Transverse colon (tissue), 4 donors: ENCODE data around the gene CALML6. TPM values are rescaled to one million over a fixed set of nuclear protein-coding genes. Genes with fewer than 3 reads are reported as not detected.

Experiments
- DNase-seq: peaks from one replicate; pipeline ENCODE4 v3.0.0-alpha.2; 2019
- H3K27ac ChIP-seq, 4 donors: fragments of 200-600 bp; sonication (generic); 2 replicates each; pipeline ENCODE4 v1.5.1; 2016 to 2018; ENCODE audit warnings: inconsistent platforms in 4 of 4
- H3K27me3 ChIP-seq: fragments of 200-600 bp; sonication (generic); 2 replicates; pipeline ENCODE4 v1.5.1; 2017; ENCODE audit warnings: inconsistent platforms
- H3K36me3 ChIP-seq, 4 donors: fragments of 200-600 bp; sonication (generic); 2 replicates each; pipeline ENCODE4 v1.5.1; 2017 to 2019; ENCODE audit warnings: inconsistent platforms in 4 of 4
- H3K4me1 ChIP-seq, 4 donors: fragments of 200-600 bp; sonication (generic); 2 replicates each; pipeline ENCODE4 v1.5.1; 2017 to 2020; ENCODE audit warnings: inconsistent platforms in 4 of 4
- H3K4me3 ChIP-seq, 4 donors: fragments of 200-600 bp; sonication (generic); 1 replicate in 1 of 4; 2 replicates in 3 of 4; pipeline versions ENCODE4 v1.5.1 to v1.6.1; 2017 to 2019; ENCODE audit warnings: inconsistent platforms in 4 of 4
- H3K9me3 ChIP-seq, 2 donors: fragments of 200-600 bp; sonication (generic); 2 replicates each; pipeline ENCODE4 v1.5.1; 2017 to 2019; ENCODE audit warnings: inconsistent platforms in 2 of 2
- EP300 ChIP-seq: sonication (generic); formaldehyde crosslinking; IDR thresholded peaks from one replicate; pipeline ENCODE4 v1.6.1; 2017; ENCODE audit warnings: antibody characterized with exemption, low read depth
- POLR2A ChIP-seq: fragments of 450-650 bp; IDR thresholded peaks from one replicate; pipeline ENCODE4 v1.6.1; 2016; ENCODE audit warnings: antibody characterized with exemption, mild to moderate bottlenecking, moderate library complexity
- POLR2AphosphoS5 ChIP-seq, 3 donors: sonication (generic); formaldehyde crosslinking; IDR thresholded peaks; one replicate each; pipeline ENCODE4 v1.6.1; 2016; ENCODE audit warnings: antibody characterized with exemption in 3 of 3
- WGBS, 2 donors: methylation state at CpG; one replicate each; pipeline ENCODE4 v1.1.5; 2018; ENCODE audit warnings: low coverage in 1 of 2; 5-methylcytosine and 5-hydroxymethylcytosine counted together
- in situ Hi-C, 4 donors: fragments of 200-750 bp; cut with MboI; loops; one replicate each; pipeline versions ENCODE4 v1.15.0 to v1.15.1; 2017; ENCODE audit warnings: low sequenced_read_pairs in 3 of 4, low pct_ligation_motif_present in 1 of 4, low pct_unique_long_range_greater_than_20kb in 1 of 4
- intact Hi-C: fragments of 100-400 bp; cut with DNase I; formaldehyde crosslinking; loops from one replicate; pipeline ENCODE4 v1.15.1; 2023; ENCODE audit warnings: low total_unique reads
- total RNA-seq, 4 donors: library from RNA; depleted of rRNA; stranded (reverse); fragments of >200 nt; gene quantifications; one replicate each; pipeline ENCODE4 v1.1.0, GENCODE V29; 2016
- TF ChIP-seq, protein P1 (sequence below), 5 experiments: fragments of 200-600 bp in 3 of 5; fragments of 450-650 bp in 2 of 5; sonication (generic) in 3 of 5; IDR thresholded peaks; 1 replicate in 2 of 5; 2 replicates in 3 of 5; pipeline ENCODE4 v1.5.1; 2016 to 2017; ENCODE audit warnings: antibody characterized with exemption in 5 of 5, inconsistent platforms in 3 of 5, mild to moderate bottlenecking in 2 of 5, moderate library complexity in 1 of 5

The CALML6 gene
- total RNA-seq, 4 donors from 2014 or later, result 0.48 TPM; not detected in 3

DNA sequence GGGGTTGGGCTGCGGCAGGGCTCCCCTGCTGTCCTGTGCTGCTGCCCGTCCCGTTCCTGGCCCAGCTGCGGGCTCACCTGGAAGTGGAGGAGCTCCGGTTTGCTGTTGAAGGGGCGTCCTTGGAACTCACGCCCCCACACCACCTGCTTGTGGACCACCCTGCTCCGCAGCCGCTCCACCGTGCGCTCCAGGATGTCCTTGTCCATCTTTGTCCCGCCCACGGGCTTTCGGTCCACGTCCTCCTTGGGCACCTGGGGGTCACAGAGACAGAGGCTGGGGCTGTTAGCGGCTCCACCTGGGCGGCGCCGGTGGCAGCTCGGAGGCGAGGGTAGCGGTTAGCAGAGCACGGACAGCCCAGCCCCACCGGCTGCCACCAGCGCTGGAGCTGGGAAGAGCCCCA, 49.8 kb downstream of the CALML6 start:
- Histone ChIP-seq H3K9me3 (no peaks in the 10 kb centered on the region), H3K27ac (no peak overlapping the region), H3K4me1 (peaks cover 0 to 4% (median 3%) of the 10 kb centered on the region in 4 donors), H3K4me3 (no peak overlapping the region), H3K27me3 (peaks cover 65% of the 10 kb centered on the region), H3K36me3 (no peaks in the 10 kb centered on the region)
- in situ Hi-C loops, result loop anchor here in 2 of 4 donors (10.0 kb wide), 1 partner anchor 80 kb away; no protein-coding TSS in a partner anchor
- 86% methylated on average over 25 of the region's 25 CpGs; no CpG with 5 or more reads in 1 of the 2 donors for WGBS, 2 donors
- TF ChIP-seq, protein P1, sequence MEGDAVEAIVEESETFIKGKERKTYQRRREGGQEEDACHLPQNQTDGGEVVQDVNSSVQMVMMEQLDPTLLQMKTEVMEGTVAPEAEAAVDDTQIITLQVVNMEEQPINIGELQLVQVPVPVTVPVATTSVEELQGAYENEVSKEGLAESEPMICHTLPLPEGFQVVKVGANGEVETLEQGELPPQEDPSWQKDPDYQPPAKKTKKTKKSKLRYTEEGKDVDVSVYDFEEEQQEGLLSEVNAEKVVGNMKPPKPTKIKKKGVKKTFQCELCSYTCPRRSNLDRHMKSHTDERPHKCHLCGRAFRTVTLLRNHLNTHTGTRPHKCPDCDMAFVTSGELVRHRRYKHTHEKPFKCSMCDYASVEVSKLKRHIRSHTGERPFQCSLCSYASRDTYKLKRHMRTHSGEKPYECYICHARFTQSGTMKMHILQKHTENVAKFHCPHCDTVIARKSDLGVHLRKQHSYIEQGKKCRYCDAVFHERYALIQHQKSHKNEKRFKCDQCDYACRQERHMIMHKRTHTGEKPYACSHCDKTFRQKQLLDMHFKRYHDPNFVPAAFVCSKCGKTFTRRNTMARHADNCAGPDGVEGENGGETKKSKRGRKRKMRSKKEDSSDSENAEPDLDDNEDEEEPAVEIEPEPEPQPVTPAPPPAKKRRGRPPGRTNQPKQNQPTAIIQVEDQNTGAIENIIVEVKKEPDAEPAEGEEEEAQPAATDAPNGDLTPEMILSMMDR (IDR thresholded peaks at IDR 0.05), result no peak
- TF ChIP-seq POLR2A, result no peak
- no peak for TF ChIP-seq EP300
- intact Hi-C loops, result no loop called here
- no peak for DNase-seq

DNA sequence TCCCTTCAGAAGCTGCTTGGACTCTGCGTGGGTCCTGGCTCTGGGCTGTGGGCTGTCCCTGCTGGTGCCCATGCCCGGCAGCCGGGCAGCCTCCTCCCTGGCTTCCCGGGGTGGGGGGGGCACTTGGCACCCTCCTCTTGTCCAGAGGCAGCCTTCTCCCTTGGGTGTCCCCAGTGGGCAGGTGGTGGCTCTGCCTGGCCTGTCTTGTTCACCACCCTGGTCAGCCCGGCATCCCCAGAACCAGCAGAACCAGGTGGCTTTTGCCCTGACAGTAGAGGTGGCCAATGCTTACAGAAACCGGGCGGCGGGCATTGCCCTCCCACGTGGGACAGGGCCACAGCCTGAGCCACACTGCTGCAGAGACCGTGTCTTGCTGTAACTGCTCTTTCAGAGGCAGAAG, 50.5 kb downstream of the CALML6 start:
- Histone ChIP-seq H3K27me3 (peaks cover 59% of the 10 kb centered on the region), H3K36me3 (no peaks in the 10 kb centered on the region), H3K27ac (no peak overlapping the region), H3K4me3 (no peak overlapping the region), H3K9me3 (no peaks in the 10 kb centered on the region), H3K4me1 (no peaks in the 10 kb centered on the region)
- DNase-seq, result no peak
- 67% methylated on average over 9 of the region's 10 CpGs; no CpG with 5 or more reads in 1 of the 2 donors for WGBS, 2 donors
- intact Hi-C loops, result no loop called here
- TF ChIP-seq POLR2A, result no peak
- no peak for TF ChIP-seq EP300
- TF ChIP-seq, protein P1 (IDR thresholded peaks at IDR 0.05), result no peak
- no peak for TF ChIP-seq POLR2AphosphoS5 (IDR thresholded peaks at IDR 0.05)
- in situ Hi-C loops, result loop anchor here in 2 of 4 donors (10.0 kb wide), 1 partner anchor 79 kb away; no protein-coding TSS in a partner anchor

DNA sequence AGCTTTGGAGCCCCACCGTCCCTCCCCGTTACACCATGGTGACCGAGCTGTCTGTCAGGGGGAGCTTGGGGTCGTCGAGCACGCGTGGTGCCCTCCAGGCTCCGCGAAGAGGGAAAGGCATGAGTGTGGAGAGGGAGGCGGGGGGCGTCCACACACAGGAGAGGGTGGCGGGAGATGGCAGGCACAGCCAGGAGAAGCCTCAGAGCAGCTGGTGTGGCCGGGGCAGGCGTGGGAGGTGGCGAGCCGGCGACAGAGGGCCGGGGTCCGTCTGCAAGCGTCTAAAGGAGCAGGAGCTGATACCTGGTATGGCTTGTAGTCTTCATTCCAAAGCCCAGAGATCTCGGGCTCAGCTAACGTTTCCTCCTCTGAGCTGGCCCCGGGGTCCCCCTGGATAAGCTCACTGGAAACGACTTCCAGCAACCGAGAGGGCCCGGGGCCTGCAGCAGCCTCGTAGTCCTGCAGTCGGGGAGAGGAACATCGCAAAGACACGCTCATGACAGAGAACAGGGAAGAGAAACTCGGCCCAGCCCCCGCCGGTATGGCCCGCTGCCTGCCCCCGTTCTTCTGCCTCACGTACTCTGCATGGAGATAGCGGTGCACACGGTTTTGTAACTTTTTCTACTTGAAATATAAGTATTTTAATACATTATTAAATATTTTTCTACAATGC, 51.1 kb downstream of the CALML6 start:
- intact Hi-C loops, result no loop called here
- DNase-seq, result no peak
- WGBS, 2 donors, result 66 to 70% methylated on average over 2 to 38 of the region's 38 CpGs
- no peak overlapping the region for H3K27ac ChIP-seq
- H3K27me3 ChIP-seq, result peaks cover 52% of the 10 kb centered on the region
- H3K4me3 ChIP-seq, result no peak overlapping the region
- TF ChIP-seq POLR2A (no peak), EP300 (no peak), POLR2AphosphoS5 (IDR thresholded peaks at IDR 0.05) (no peak)
- TF ChIP-seq, protein P1 (IDR thresholded peaks at IDR 0.05), result no peak
- H3K36me3 ChIP-seq, result no peaks in the 10 kb centered on the region
- in situ Hi-C loops, result loop anchor here in 2 of 4 donors (10.0 kb wide), 1 partner anchor 79 kb away; no protein-coding TSS in a partner anchor
- no peaks in the 10 kb centered on the region for H3K4me1 ChIP-seq
- H3K9me3 ChIP-seq, result no peaks in the 10 kb centered on the region

Other genes with a start within 250 kb of the CALML6 start
- 100 to 1,000 TPM in 2 of 4 donors, 10 to 100 TPM in 2; 63.4 to 202 (median 83.9) TPM for gene SLC35E2B, start 222.5 kb upstream of the CALML6 start, total RNA-seq
- gene CDK11A, start 190.9 kb upstream of the CALML6 start, total RNA-seq, result 100 to 1,000 TPM in 2 of 4 donors, 10 to 100 TPM in 2; 52.9 to 250 (median 161) TPM
- gene NADK, start 136.8 kb upstream of the CALML6 start, total RNA-seq, result 100 to 1,000 TPM; 129 to 191 (median 152) TPM
- 100 to 1,000 TPM; 123 to 191 (median 174) TPM for gene GNB1, start 24.2 kb upstream of the CALML6 start, total RNA-seq
- 1 to 10 TPM in 3 of 4 donors, not detected in 1; 5.2 to 9.5 (median 5.3) TPM for gene TMEM52, start 4.0 kb downstream of the CALML6 start, total RNA-seq
- gene CFAP74, start 88.5 kb downstream of the CALML6 start, total RNA-seq, result not detected
- gene GABRD, start 104.1 kb downstream of the CALML6 start, total RNA-seq, result not detected
- 10 to 100 TPM; 48.6 to 96.7 (median 54.4) TPM for gene PRKCZ, start 135.2 kb downstream of the CALML6 start, total RNA-seq